Measurements from ENCODE around the gene C18orf32. TPM values are rescaled to one million over a fixed set of nuclear protein-coding genes. Genes with fewer than 3 reads are reported as not detected.

C18orf32 gene
- polyA plus RNA-seq, 3 donors: 27.5 to 134 (median 115) TPM

- peak overlapping the region; percentile 87 for H2AFZ ChIP-seq (ENCODE audit: insufficient read depth, low read depth, low read length, poor library complexity, severe bottlenecking)
- intact Hi-C loops (cut with micrococcal nuclease): loop anchor here (2.0 to 10.0 kb wide), 3 partner anchors 25 to 889 kb away; partner anchors contain the start of genes ACAA2 (in 1 of the 2), DYM (in 1 of the 2) and SKA1 (in 1 of the 2)
- Mint-ChIP-seq H3K36me3 (peaks cover 59 to 61% of the 10 kb centered on the region in 2 donors), H3K4me3 (peak overlapping the region; percentile 97 to 98), H3K4me1 (peaks cover 37% of the 10 kb centered on the region), H3K27ac (peak overlapping the region; percentile 96 to 100 (median 99)), H3K27me3 (ENCODE audit: low read depth in 3 of 3) (no peaks in the 10 kb centered on the region), H3K9me3 (no peaks in the 10 kb centered on the region)
- TF ChIP-seq CTCF (IDR thresholded peaks at IDR 0.05): no peak
- peaks cover 57 to 61% of the 10 kb centered on the region in 2 donors for H3K36me3 ChIP-seq (replicated peaks in 1 of 2; ENCODE audit: control insufficient read depth in 1 of 2, insufficient read depth in 2 of 2, low read length in 2 of 2)
- peak overlapping the region; percentile 83 for H3K4me2 ChIP-seq (replicated peaks; ENCODE audit: extremely low read depth, low read length, poor library complexity, severe bottlenecking)
- peaks cover 30% of the 10 kb centered on the region for H4K20me1 ChIP-seq (ENCODE audit: insufficient read depth, low read length)
- H3K79me2 ChIP-seq (ENCODE audit: insufficient read depth, low read length): peaks cover 57% of the 10 kb centered on the region
- WGBS (ENCODE audit: insufficient coverage): no CpG with 5 or more reads among the region's 8 CpGs
- no peaks in the 10 kb centered on the region for H3K27me3 ChIP-seq (ENCODE audit: control insufficient read depth in 2 of 2, insufficient read depth in 2 of 2, low read length in 2 of 2)
- peak overlapping the region; percentile 95 for H3K9ac ChIP-seq (ENCODE audit: insufficient read depth, low read length, poor library complexity, severe bottlenecking)
- peaks cover 25 to 30% of the 10 kb centered on the region in 2 donors for H3K4me1 ChIP-seq (ENCODE audit: control insufficient read depth in 1 of 2, insufficient read depth in 2 of 2, low read length in 2 of 2)
- peak in 2 of 3 donors; percentile 32 to 37 for DNase-seq
- H3K9me3 ChIP-seq (replicated peaks in 1 of 2; ENCODE audit: control insufficient read depth in 1 of 2, insufficient read depth in 1 of 2, low read length in 2 of 2): no peaks in the 10 kb centered on the region
- peak overlapping the region; percentile 66 to 93 (median 91) for H3K4me3 ChIP-seq (replicated peaks in 1 of 3; ENCODE audit: low read depth in 2 of 3, low read length in 3 of 3)
- peak overlapping the region; percentile 8 to 94 for H3K27ac ChIP-seq (ENCODE audit: low read depth in 1 of 2, low read length in 2 of 2)
These were observed 900 bp downstream of the C18orf32 start for GRCh38 chr18:49486134-49486533.

- H3K4me3 Mint-ChIP-seq: no peak overlapping the region
- no peak for DNase-seq
- Histone ChIP-seq H3K4me1 (ENCODE audit: control insufficient read depth in 1 of 2, insufficient read depth in 2 of 2, low read length in 2 of 2) (peaks cover 23% of the 10 kb centered on the region in 2 donors), H3K27ac (ENCODE audit: low read depth in 1 of 2, low read length in 2 of 2) (no peak overlapping the region), H2AFZ (ENCODE audit: insufficient read depth, low read depth, low read length, poor library complexity, severe bottlenecking) (no peak overlapping the region), H3K36me3 (replicated peaks in 1 of 2; ENCODE audit: control insufficient read depth in 1 of 2, insufficient read depth in 2 of 2, low read length in 2 of 2) (peaks cover 50 to 61% of the 10 kb centered on the region in 2 donors), H3K27me3 (ENCODE audit: control insufficient read depth in 2 of 2, insufficient read depth in 2 of 2, low read length in 2 of 2) (no peaks in the 10 kb centered on the region), H4K20me1 (ENCODE audit: insufficient read depth, low read length) (peaks cover 16% of the 10 kb centered on the region), H3K9ac (ENCODE audit: insufficient read depth, low read length, poor library complexity, severe bottlenecking) (no peak overlapping the region), H3K79me2 (ENCODE audit: insufficient read depth, low read length) (peaks cover 37% of the 10 kb centered on the region), H3K4me3 (replicated peaks in 1 of 3; ENCODE audit: low read depth in 2 of 3, low read length in 3 of 3) (no peak overlapping the region), H3K9me3 (replicated peaks in 1 of 2; ENCODE audit: control insufficient read depth in 1 of 2, insufficient read depth in 1 of 2, low read length in 2 of 2) (no peaks in the 10 kb centered on the region), H3K4me2 (replicated peaks; ENCODE audit: extremely low read depth, low read length, poor library complexity, severe bottlenecking) (no peak overlapping the region)
- no peaks in the 10 kb centered on the region for H3K9me3 Mint-ChIP-seq
- H3K27ac Mint-ChIP-seq: peak overlapping the region in 1 of 7 donors; percentile 64
- H3K27me3 Mint-ChIP-seq (ENCODE audit: low read depth in 3 of 3): peaks cover 0 to 2% (median 0%) of the 10 kb centered on the region in 3 donors
- intact Hi-C loops (cut with micrococcal nuclease): loop anchor here in 1 of 2 donors (10.0 kb wide), 1 partner anchor 892 kb away; the partner anchor contains the start of gene SKA1
- peaks cover 53 to 57% of the 10 kb centered on the region in 2 donors for H3K36me3 Mint-ChIP-seq
- TF ChIP-seq CTCF (IDR thresholded peaks at IDR 0.05): no peak
- H3K4me1 Mint-ChIP-seq: peaks cover 25% of the 10 kb centered on the region
These were observed 3.8 kb downstream of the C18orf32 start for GRCh38 chr18:49483198-49483597.
